HepG2 (cell line): ENCODE results near the gene BORCS5. TPM values are rescaled to one million over a fixed set of nuclear protein-coding genes. Genes with fewer than 3 reads are reported as not detected.

Experiments
- ARID2 ChIP-seq: sonication (generic); formaldehyde crosslinking; IDR thresholded peaks from 2 replicates; pipeline ENCODE4 v1.8.1; 2022; ENCODE audit warnings: mild to moderate bottlenecking, missing genetic modification reagents, borderline replicate concordance
- BATF2 ChIP-seq: sonication (generic); formaldehyde crosslinking; IDR thresholded peaks from 2 replicates; pipeline ENCODE4 v1.8.0; 2022; ENCODE audit warnings: mild to moderate bottlenecking, missing genetic modification reagents, moderate library complexity
- DPF2 ChIP-seq: sonication (generic); formaldehyde crosslinking; IDR thresholded peaks from 2 replicates; pipeline ENCODE4 v1.4.0; 2020; ENCODE audit warnings: mild to moderate bottlenecking, low read depth, missing genetic modification reagents, borderline replicate concordance
- EEA1 ChIP-seq: sonication (generic); formaldehyde crosslinking; IDR thresholded peaks from 2 replicates; pipeline ENCODE4 v1.5.1; 2020; ENCODE audit warnings: mild to moderate bottlenecking, missing genetic modification reagents, borderline replicate concordance
- ELF1 ChIP-seq: sonication (generic); formaldehyde crosslinking; IDR thresholded peaks from 2 replicates; pipeline ENCODE4 v1.4.0; 2020; ENCODE audit warnings: missing genetic modification reagents
- ETV5 ChIP-seq: IDR thresholded peaks from 2 replicates; pipeline ENCODE4 v1.6.1; 2018; ENCODE audit warnings: missing biosample characterization, missing genetic modification reagents, inconsistent platforms, borderline replicate concordance
- HBP1 ChIP-seq: IDR thresholded peaks from 2 replicates; pipeline ENCODE4 v1.6.1; 2016; ENCODE audit warnings: low read depth, control low read depth
- IKZF1 ChIP-seq: fragments of 450-650 bp; IDR thresholded peaks from 2 replicates; pipeline ENCODE4 v1.7.1; 2016
- ISX ChIP-seq: sonication (generic); formaldehyde crosslinking; conservative IDR thresholded peaks from 2 replicates; pipeline ENCODE4 v1.5.0; 2020; ENCODE audit warnings: missing genetic modification reagents
- MED13 ChIP-seq: sonication (generic); formaldehyde crosslinking; IDR thresholded peaks from 2 replicates; pipeline ENCODE4 v1.5.0; 2020; ENCODE audit warnings: missing genetic modification reagents
- NCOR1 ChIP-seq: fragments of 200-600 bp; sonication (generic); IDR thresholded peaks from 2 replicates; pipeline ENCODE4 v1.7.0; 2017; ENCODE audit warnings: antibody characterized with exemption, low read length, borderline replicate concordance
- ZBTB39 ChIP-seq: sonication (generic); formaldehyde crosslinking; IDR thresholded peaks from 2 replicates; pipeline ENCODE4 v1.5.0; 2020; ENCODE audit warnings: missing genetic modification reagents
- ZMAT3 ChIP-seq: sonication (generic); formaldehyde crosslinking; conservative IDR thresholded peaks from 2 replicates; pipeline ENCODE4 v1.7.0; 2021; ENCODE audit warnings: missing genetic modification reagents
- ZNF382 ChIP-seq: sonication (generic); formaldehyde crosslinking; IDR thresholded peaks from 2 replicates; pipeline ENCODE4 v1.5.0; 2020; ENCODE audit warnings: missing genetic modification reagents, mild to moderate bottlenecking, borderline replicate concordance
- ZNF510 ChIP-seq: sonication (generic); formaldehyde crosslinking; IDR thresholded peaks from 2 replicates; pipeline ENCODE4 v1.4.0; 2020; ENCODE audit warnings: low read depth, mild to moderate bottlenecking, missing genetic modification reagents
- polyA plus RNA-seq, 8 experiments: library from polyadenylated mRNA; depleted of rRNA in 3 of 8; stranded (reverse) in 7 of 8; unstranded in 1 of 8; fragments of >200 nt; fragmentation: Illumina TruSeq in 4 of 8; extraction: Trizol in 4 of 8; gene quantifications; 2 replicates each; pipeline versions ENCODE4 v1.2.1 to v1.2.3, GENCODE V29; 2011 to 2016; ENCODE audit warnings: low read depth in 4 of 8, missing spikeins in 1 of 8, mixed read lengths in 1 of 8; ENCODE audit not compliant: insufficient read depth in 1 of 8
- total RNA-seq, 5 experiments: library from RNA; depleted of rRNA; stranded (reverse); fragments of >200 nt; fragmentation: Illumina TruSeq; extraction: Trizol; gene quantifications; 2 replicates each; pipeline ENCODE4 v1.2.3, GENCODE V29; 2016; ENCODE audit warnings: low read depth in 1 of 5
- TF ChIP-seq, protein P1 (sequence below): sonication (generic); formaldehyde crosslinking; IDR thresholded peaks from 2 replicates; pipeline ENCODE4 v1.5.0; 2020; ENCODE audit warnings: mild to moderate bottlenecking, missing genetic modification reagents
- TF ChIP-seq, protein P2 (sequence below): sonication (generic); formaldehyde crosslinking; IDR thresholded peaks from 2 replicates; pipeline ENCODE4 v1.4.0; 2020; ENCODE audit warnings: missing genetic modification reagents
- TF ChIP-seq, protein P3 (sequence below): sonication (generic); formaldehyde crosslinking; IDR thresholded peaks from 2 replicates; pipeline ENCODE4 v1.4.0; 2020; ENCODE audit warnings: mild to moderate bottlenecking, missing genetic modification reagents
- TF ChIP-seq, protein P4 (sequence below): sonication (generic); formaldehyde crosslinking; IDR thresholded peaks from 2 replicates; pipeline ENCODE4 v1.8.0; 2022; ENCODE audit warnings: missing genetic modification reagents, low read depth, mild to moderate bottlenecking, borderline replicate concordance

BORCS5 gene
- total and polyA plus RNA-seq, 2 of the 13 experiments (the other 11 are each of a cell fraction or from before 2014, with no cell fraction given): 3.9 to 4.7 TPM

DNA sequence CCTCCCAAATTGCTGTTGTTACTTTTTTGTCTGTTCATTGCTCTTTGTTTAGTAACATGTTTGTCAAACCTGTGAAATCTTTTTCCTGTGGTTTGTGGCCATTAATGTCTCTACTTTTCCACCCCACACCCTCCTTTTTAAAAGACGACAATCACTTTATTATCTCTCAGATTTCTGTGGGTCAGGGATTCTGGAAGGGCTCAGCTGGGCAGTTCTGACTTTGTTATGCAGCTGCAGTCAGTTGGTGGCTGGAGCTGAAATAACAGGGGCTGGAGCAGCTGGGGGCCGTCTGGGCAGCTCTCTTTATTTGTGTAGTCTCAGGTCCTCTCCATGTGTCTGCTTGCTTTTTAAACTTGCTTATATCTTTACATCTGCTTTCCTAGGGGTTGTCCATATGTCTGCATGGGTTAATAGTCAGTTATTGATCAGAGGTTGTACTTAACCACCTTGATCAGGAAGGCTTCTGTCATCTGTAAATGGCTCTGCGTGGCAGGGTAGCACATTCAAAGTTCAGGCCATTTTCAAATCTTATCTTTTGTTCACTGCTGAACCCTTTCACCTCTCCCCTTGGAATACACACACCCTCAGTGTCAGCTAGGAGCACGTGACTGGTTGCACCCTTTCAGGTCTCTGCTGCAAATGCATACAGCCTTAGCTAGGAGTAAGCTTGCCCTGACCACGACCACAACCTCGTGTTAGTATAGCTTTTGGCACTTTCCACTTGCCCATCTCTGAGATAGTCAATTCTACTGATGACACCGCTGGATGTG lies 27.9 kb downstream of the BORCS5 start (continued):
- TF ChIP-seq, protein P1, sequence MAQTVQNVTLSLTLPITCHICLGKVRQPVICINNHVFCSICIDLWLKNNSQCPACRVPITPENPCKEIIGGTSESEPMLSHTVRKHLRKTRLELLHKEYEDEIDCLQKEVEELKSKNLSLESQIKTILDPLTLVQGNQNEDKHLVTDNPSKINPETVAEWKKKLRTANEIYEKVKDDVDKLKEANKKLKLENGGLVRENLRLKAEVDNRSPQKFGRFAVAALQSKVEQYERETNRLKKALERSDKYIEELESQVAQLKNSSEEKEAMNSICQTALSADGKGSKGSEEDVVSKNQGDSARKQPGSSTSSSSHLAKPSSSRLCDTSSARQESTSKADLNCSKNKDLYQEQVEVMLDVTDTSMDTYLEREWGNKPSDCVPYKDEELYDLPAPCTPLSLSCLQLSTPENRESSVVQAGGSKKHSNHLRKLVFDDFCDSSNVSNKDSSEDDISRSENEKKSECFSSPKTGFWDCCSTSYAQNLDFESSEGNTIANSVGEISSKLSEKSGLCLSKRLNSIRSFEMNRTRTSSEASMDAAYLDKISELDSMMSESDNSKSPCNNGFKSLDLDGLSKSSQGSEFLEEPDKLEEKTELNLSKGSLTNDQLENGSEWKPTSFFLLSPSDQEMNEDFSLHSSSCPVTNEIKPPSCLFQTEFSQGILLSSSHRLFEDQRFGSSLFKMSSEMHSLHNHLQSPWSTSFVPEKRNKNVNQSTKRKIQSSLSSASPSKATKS (CRISPR knock-in tag): no peak
- TF ChIP-seq ZBTB39 (CRISPR knock-in tag) (no peak), ARID2 (CRISPR knock-in tag) (no peak), EEA1 (no peak), NCOR1 (peak; percentile 43; the same call in 1 of the 2 replicates), MED13 (CRISPR knock-in tag) (no peak; the same call in 1 of the 2 replicates), BATF2 (no peak), ZNF510 (CRISPR knock-in tag) (no peak), ETV5 (CRISPR knock-in tag) (peak; percentile 29; the same call in 1 of the 2 replicates), ELF1 (0 out of 2 replicates have a peak, but pooled peaks have one; percentile 22), ISX (CRISPR knock-in tag) (no peak), IKZF1 (no peak), HBP1 (CRISPR knock-in tag) (no peak), ZMAT3 (no peak), DPF2 (CRISPR knock-in tag) (peak; percentile 41; the same call in 1 of the 2 replicates), ZNF382 (no peak)
- TF ChIP-seq, protein P2, sequence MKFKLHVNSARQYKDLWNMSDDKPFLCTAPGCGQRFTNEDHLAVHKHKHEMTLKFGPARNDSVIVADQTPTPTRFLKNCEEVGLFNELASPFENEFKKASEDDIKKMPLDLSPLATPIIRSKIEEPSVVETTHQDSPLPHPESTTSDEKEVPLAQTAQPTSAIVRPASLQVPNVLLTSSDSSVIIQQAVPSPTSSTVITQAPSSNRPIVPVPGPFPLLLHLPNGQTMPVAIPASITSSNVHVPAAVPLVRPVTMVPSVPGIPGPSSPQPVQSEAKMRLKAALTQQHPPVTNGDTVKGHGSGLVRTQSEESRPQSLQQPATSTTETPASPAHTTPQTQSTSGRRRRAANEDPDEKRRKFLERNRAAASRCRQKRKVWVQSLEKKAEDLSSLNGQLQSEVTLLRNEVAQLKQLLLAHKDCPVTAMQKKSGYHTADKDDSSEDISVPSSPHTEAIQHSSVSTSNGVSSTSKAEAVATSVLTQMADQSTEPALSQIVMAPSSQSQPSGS (CRISPR knock-in tag): 0 out of 2 replicates have a peak, but pooled peaks have one; percentile 30
- TF ChIP-seq, protein P3, sequence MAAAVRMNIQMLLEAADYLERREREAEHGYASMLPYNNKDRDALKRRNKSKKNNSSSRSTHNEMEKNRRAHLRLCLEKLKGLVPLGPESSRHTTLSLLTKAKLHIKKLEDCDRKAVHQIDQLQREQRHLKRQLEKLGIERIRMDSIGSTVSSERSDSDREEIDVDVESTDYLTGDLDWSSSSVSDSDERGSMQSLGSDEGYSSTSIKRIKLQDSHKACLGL (CRISPR knock-in tag): no peak
- TF ChIP-seq, protein P4, sequence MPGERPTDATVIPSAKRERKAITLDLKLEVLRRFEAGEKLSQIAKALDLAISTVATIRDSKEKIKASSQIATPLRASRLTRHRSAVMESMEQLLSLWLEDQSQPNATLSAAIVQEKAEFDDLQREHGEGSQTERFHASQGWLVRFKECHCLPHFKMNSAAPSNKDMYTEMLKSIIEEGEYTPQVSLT (CRISPR knock-in tag): no peak
